MM.1S (cell line): Measurements from ENCODE around the gene POU2F2.

Experiments
- DNase-seq: peaks from one replicate; pipeline ENCODE4 v3.0.0-alpha.2; 2015
- H2AFZ ChIP-seq: fragments of 300-600 bp; sonication (generic); 2 replicates; pipeline ENCODE4 v1.6.0; 2016; ENCODE audit warnings: antibody characterized with exemption, low read length
- H3F3A ChIP-seq: fragments of 300-600 bp; sonication (generic); 2 replicates; pipeline ENCODE4 v1.6.1; 2016; ENCODE audit warnings: mild to moderate bottlenecking, antibody characterized with exemption, low read length, moderate library complexity, mixed read lengths; ENCODE audit not compliant: insufficient read depth
- H3K27ac ChIP-seq: fragments of 300-600 bp; sonication (generic); 2 replicates; pipeline ENCODE4 v1.5.1; 2016; ENCODE audit warnings: mild to moderate bottlenecking, low read length
- H3K27me3 ChIP-seq: fragments of 300-600 bp; sonication (generic); replicated peaks from 2 replicates; pipeline ENCODE4 v1.6.0; 2016; ENCODE audit warnings: low read length; ENCODE audit not compliant: insufficient read depth
- H3K36me3 ChIP-seq: fragments of 300-600 bp; sonication (generic); replicated peaks from 2 replicates; pipeline ENCODE4 v1.6.1; 2016; ENCODE audit warnings: mild to moderate bottlenecking, low read length, mixed read lengths; ENCODE audit not compliant: insufficient read depth
- H3K4me1 ChIP-seq: fragments of 300-600 bp; sonication (generic); 2 replicates; pipeline ENCODE4 v1.6.1; 2016; ENCODE audit warnings: low read length, mixed read lengths
- H3K4me2 ChIP-seq: fragments of 300-600 bp; sonication (generic); 2 replicates; pipeline ENCODE4 v1.6.0; 2016; ENCODE audit warnings: low read depth, low read length
- H3K4me3 ChIP-seq: fragments of 300-600 bp; sonication (generic); 2 replicates; pipeline ENCODE4 v1.5.1; 2016; ENCODE audit warnings: low read length, mixed read lengths
- H3K79me2 ChIP-seq: fragments of 300-600 bp; sonication (generic); 2 replicates; pipeline ENCODE4 v1.6.1; 2016; ENCODE audit warnings: mixed run types, low read length, mixed read lengths
- H3K9ac ChIP-seq: fragments of 300-600 bp; sonication (generic); 2 replicates; pipeline ENCODE4 v1.6.1; 2016; ENCODE audit warnings: low read length, mixed read lengths
- H3K9me2 ChIP-seq: fragments of 300-600 bp; sonication (generic); replicated peaks from 2 replicates; pipeline ENCODE4 v1.6.1; 2016; ENCODE audit warnings: mild to moderate bottlenecking, low read length, mixed read lengths; ENCODE audit not compliant: insufficient read depth
- H3K9me3 ChIP-seq: fragments of 300-600 bp; sonication (generic); replicated peaks from 2 replicates; pipeline ENCODE4 v1.6.1; 2016; ENCODE audit warnings: mild to moderate bottlenecking, low read length, mixed read lengths; ENCODE audit not compliant: insufficient read depth
- H4K20me1 ChIP-seq: fragments of 300-600 bp; sonication (generic); 2 replicates; pipeline ENCODE4 v1.6.1; 2016; ENCODE audit warnings: mild to moderate bottlenecking, low read length, moderate library complexity, mixed read lengths; ENCODE audit not compliant: insufficient read depth
- EZH2 ChIP-seq: fragments of 300-600 bp; sonication (generic); optimal IDR thresholded peaks from 2 replicates; pipeline ENCODE3; 2017; ENCODE audit warnings: low read depth, mild to moderate bottlenecking, antibody characterized with exemption, low read length, mixed read lengths
- EZH2phosphoT487 ChIP-seq: fragments of 300-600 bp; sonication (generic); IDR thresholded peaks from 2 replicates; pipeline ENCODE4 v1.6.1; 2018; ENCODE audit warnings: antibody characterized with exemption, low read length
- TF ChIP-seq, protein P1 (sequence below): fragments of 300-600 bp; sonication (generic); IDR thresholded peaks from 2 replicates; pipeline ENCODE4 v1.5.1; 2016; ENCODE audit warnings: antibody characterized with exemption, low read length, mixed read lengths

Gene POU2F2

GRCh38 chr19:42059196-42059595 lies 73.0 kb downstream of the POU2F2 start:
- Histone ChIP-seq H3K4me1 (no peaks in the 10 kb centered on the region), H3K4me3 (no peak overlapping the region), H2AFZ (no peak overlapping the region), H3K36me3 (no peaks in the 10 kb centered on the region), H4K20me1 (no peaks in the 10 kb centered on the region), H3F3A (no peaks in the 10 kb centered on the region), H3K9ac (no peak overlapping the region), H3K27ac (no peak overlapping the region), H3K4me2 (no peak overlapping the region), H3K79me2 (no peaks in the 10 kb centered on the region), H3K9me3 (no peaks in the 10 kb centered on the region), H3K9me2 (no peaks in the 10 kb centered on the region), H3K27me3 (peaks cover 11% of the 10 kb centered on the region)
- no peak for DNase-seq
- TF ChIP-seq, protein P1, sequence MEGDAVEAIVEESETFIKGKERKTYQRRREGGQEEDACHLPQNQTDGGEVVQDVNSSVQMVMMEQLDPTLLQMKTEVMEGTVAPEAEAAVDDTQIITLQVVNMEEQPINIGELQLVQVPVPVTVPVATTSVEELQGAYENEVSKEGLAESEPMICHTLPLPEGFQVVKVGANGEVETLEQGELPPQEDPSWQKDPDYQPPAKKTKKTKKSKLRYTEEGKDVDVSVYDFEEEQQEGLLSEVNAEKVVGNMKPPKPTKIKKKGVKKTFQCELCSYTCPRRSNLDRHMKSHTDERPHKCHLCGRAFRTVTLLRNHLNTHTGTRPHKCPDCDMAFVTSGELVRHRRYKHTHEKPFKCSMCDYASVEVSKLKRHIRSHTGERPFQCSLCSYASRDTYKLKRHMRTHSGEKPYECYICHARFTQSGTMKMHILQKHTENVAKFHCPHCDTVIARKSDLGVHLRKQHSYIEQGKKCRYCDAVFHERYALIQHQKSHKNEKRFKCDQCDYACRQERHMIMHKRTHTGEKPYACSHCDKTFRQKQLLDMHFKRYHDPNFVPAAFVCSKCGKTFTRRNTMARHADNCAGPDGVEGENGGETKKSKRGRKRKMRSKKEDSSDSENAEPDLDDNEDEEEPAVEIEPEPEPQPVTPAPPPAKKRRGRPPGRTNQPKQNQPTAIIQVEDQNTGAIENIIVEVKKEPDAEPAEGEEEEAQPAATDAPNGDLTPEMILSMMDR = no peak
- TF ChIP-seq EZH2phosphoT487 = no peak
- no peak for TF ChIP-seq EZH2

DNA sequence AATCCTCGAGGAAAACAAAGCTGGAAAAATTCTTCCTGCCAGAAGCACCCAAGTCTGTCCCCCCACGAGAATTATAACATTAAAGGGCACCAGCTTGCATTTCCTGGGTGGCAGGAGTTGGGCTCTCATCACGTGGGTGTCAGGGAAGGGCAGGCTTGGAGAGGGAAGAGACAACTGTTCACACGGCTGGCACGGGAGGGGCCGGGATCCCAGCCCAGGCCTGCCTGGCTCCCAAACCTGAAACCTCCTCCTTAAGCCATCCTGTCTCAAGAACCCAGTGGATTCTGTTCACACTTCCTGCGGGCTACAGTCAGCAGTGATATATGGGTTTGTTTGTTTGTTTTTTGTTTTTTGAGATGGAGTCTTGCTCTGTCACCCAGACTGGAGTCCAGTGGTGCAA lies 74.4 kb downstream of the POU2F2 start:
- H3K4me2 ChIP-seq = no peak overlapping the region
- no peak overlapping the region for H3K27ac ChIP-seq
- H3K9ac ChIP-seq = no peak overlapping the region
- no peak overlapping the region for H2AFZ ChIP-seq
- no peaks in the 10 kb centered on the region for H3F3A ChIP-seq
- peaks cover 18% of the 10 kb centered on the region for H3K27me3 ChIP-seq
- no peaks in the 10 kb centered on the region for H3K4me1 ChIP-seq
- H3K9me2 ChIP-seq = no peaks in the 10 kb centered on the region
- no peaks in the 10 kb centered on the region for H4K20me1 ChIP-seq
- H3K79me2 ChIP-seq = no peaks in the 10 kb centered on the region
- no peaks in the 10 kb centered on the region for H3K36me3 ChIP-seq
- no peaks in the 10 kb centered on the region for H3K9me3 ChIP-seq
- no peak for TF ChIP-seq EZH2
- TF ChIP-seq, protein P1 = no peak
- TF ChIP-seq EZH2phosphoT487 = no peak
- DNase-seq = no peak
- no peak overlapping the region for H3K4me3 ChIP-seq

DNA sequence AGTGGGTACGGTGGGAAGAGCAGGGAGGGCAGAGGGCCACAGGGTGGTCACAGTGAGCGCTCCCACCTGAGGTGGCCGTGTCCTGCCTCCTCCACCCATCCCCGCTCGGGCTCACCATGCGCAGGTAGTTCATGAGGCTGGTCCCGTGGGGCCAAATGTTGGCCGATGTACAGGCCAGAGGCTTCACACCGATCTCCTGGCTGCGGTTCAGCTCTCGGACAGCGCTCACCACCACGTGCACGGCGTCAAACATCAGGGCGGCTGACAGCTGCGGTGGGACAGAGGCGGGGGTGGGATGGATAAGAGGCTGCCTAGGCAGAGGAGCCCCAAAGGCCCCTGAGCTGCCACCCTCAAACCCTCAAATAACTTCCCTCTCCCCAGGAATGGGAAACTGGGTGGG lies 78.0 kb downstream of the POU2F2 start:
- Histone ChIP-seq H3K27ac (no peak overlapping the region), H3K4me1 (no peaks in the 10 kb centered on the region), H3K4me2 (no peak overlapping the region), H3K4me3 (no peak overlapping the region), H3K9ac (no peak overlapping the region), H3K36me3 (no peaks in the 10 kb centered on the region), H3K9me2 (no peaks in the 10 kb centered on the region), H3K9me3 (no peaks in the 10 kb centered on the region), H3F3A (no peaks in the 10 kb centered on the region), H4K20me1 (no peaks in the 10 kb centered on the region), H2AFZ (no peak overlapping the region), H3K79me2 (no peaks in the 10 kb centered on the region), H3K27me3 (peaks cover 14% of the 10 kb centered on the region)
- no peak for DNase-seq
- TF ChIP-seq, protein P1 = no peak
- no peak for TF ChIP-seq EZH2
- no peak for TF ChIP-seq EZH2phosphoT487
